GM12891 (cell line): ENCODE data around the gene NANOS3.
A peak's percentile ranks its signal among the peaks of the same experiment; 100 is the strongest.

Source experiments
- DNase-seq: peaks from one replicate; pipeline ENCODE4 v3.0.0; 2011; ENCODE audit warnings: low spot score; ENCODE audit not compliant: insufficient read length
- FAIRE-seq: peaks from 2 replicates; lab custom pipeline; 2011; peaks lifted over from hg19 to GRCh38; lab: Jason Lieb, UNC
- PAX5 ChIP-seq: IDR thresholded peaks from 2 replicates; pipeline ENCODE4 v1.6.1; 2011; ENCODE audit warnings: low read length, moderate library complexity, mild to moderate bottlenecking; ENCODE audit not compliant: insufficient read depth, severe bottlenecking
- POLR2A ChIP-seq: IDR thresholded peaks from 2 replicates; pipeline ENCODE4 v1.6.1; 2011; ENCODE audit warnings: low read depth, low read length, control low read depth
- POLR2AphosphoS5 ChIP-seq: IDR thresholded peaks from 2 replicates; pipeline ENCODE4 v1.6.1; 2011; ENCODE audit warnings: low read depth, low read length, control low read depth
- POU2F2 ChIP-seq: IDR thresholded peaks from 2 replicates; pipeline ENCODE4 v1.6.1; 2011; ENCODE audit warnings: low read depth, mild to moderate bottlenecking, control low read depth, low read length, moderate library complexity
- SPI1 ChIP-seq: IDR thresholded peaks from 2 replicates; pipeline ENCODE4 v1.6.1; 2011; ENCODE audit warnings: low read depth, low read length, control low read depth
- TAF1 ChIP-seq: IDR thresholded peaks from 2 replicates; pipeline ENCODE4 v1.6.1; 2011; ENCODE audit warnings: low read depth, low read length, control low read depth

The NANOS3 gene

DNA sequence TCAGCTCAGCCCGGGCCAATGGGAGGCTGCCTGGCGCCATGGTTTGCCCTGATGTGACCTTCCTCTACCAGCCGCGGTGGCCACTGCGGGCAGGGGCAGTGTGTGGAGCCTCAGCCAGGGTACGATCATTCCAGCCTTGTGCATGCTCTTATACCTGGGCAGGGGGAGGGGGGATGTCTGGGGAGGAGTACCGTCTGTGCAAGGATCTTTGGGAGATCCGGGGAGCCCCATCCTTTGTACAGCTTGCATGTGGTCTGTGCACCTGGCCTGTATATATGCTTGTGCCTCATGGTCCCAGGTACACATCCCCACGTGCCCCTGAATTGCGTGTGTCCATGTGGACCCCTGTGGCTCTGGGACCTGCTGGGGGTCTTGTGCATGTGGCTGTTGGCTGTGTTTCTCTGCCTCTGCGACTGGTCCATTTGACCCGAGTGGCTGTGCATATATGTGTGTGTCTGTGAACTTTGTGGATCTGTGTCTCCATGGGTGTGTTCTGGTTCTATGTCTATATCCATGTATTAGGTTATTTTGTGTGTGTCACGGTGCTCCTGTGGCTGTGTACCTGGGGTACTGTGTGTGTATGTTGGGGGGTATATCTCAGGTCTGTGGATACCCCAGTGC lies 12.8 kb upstream of the NANOS3 start:
- DNase-seq: no peak
- FAIRE-seq: peak; percentile 77
- TF ChIP-seq POLR2AphosphoS5 (no peak), PAX5 (no peak), SPI1 (no peak)

DNA sequence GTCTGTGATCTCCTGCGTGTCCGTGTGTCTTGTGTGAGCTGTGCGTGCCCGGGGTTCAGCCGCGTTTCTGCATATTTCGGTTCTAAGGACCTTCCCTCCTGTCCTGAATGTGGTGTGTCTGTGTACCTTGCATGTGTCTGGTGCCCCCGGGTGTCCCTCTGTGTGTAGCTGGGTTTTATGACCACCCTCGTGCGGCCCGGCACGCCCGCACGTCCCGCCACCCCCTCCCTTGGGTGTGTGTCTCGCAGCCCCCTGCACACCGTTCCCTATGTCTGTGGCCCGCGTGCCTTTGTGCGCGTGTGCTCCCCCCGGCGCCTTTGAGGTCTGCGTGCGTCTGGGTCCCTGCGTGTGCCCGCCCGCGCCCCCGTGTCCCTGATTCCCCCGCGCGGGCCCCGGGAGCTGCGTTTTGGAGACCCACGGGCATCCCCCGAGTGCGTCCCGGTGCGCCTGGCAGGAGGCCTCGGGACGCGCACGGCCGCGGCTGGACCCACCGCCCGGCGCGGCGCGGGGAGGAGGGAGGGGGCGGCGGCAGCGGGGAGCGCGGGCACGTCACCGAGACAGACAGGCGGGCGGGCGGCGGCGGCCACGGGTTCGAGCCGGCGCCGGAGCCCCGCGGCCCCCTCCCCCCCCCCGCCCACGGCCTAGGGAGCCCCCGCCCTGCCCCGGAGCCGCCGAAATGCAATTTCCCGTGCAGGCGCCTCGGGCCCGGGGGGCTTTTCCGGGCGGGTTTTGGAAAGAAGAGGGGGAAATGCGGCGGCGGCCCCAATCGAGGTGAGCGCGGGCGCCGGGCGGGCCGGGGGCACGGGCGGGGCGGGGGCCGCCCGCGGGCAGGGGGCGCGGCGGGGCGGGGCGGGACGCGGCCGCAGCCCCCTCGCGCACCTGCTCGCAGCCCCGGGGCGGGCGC lies 12.0 kb upstream of the NANOS3 start:
- FAIRE-seq (no peak), DNase-seq (no peak)
- TF ChIP-seq TAF1 (no peak), PAX5 (no peak), POU2F2 (no peak), POLR2A (no peak), POLR2AphosphoS5 (no peak), SPI1 (no peak)

DNA sequence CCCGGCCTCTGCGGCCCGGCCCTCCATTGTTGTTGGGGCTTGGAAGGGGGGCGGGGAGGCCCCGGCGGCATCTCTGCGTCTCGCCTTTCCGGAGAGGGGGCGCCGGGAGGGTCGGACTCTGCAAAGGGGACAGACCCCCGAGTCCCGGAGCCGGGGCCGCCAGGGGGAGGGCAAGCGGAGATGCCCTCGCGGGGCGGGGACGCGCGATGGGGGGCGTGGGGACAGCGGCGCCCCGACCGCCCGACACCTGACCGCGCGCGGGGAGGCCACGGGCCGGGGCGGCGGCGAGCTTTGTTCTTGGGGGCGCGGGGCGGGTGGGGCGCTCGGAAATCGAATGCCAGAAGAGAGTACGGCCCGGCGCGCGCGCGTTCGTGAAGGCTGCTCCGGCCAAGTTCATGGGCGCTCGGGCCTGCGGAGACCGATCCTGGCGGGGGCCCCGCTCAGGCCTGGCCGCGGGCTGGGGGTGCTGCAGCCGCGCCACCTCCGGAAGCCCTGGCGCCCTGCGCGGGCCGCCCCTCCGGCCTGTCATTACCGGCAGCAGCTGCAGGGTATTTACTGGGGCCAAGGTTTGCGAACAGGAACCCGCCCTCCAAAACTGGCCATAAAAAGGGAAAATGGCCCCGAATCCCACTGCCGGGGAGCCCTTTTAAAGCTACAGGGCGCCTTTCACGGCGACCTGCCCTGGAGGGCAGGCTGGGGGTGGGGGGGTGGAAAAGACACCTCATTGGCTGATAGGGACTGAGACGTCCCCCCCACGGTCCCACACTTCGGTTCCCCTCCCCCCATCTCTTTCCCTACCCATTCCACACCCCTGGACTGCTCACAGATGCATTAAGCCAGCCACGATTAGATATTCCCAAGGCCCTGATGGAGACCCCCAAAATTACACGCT lies 11.1 kb upstream of the NANOS3 start:
- peak; percentile 35 for FAIRE-seq
- TF ChIP-seq POLR2AphosphoS5 (no peak), POLR2A (no peak), SPI1 (no peak), TAF1 (no peak), PAX5 (no peak), POU2F2 (no peak)

DNA sequence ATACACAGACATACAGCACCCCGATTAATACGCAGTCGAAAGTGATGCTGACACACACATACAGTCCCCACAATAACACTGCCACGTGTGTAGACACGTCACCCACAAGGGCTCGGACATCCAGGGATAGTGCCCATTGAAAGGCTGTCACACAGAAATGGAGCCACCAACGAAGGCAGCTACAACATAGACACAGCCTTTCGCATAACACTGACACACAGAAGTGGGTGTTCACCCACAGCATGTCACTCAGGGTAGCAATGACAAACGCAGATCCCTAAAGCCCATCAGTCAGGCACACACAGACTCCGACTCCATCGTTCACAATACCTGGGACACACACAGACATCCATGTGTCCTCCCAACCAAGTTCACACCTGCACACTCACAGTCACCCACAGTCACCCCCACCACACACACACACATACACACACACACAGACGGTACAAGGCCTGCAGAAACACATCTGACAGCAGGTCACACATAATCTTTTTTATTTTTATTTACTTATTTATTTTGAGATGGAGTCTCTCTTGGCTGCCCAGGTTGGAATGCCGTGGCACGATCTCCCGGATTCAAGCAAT lies 10.4 kb upstream of the NANOS3 start:
- peak; percentile 86 for FAIRE-seq
- TF ChIP-seq TAF1: no peak
- no peak for TF ChIP-seq POLR2AphosphoS5
- DNase-seq: no peak

More for the DNA sequence above, 11.1 kb upstream of the NANOS3 start:
- DNase-seq: no peak

DNA sequence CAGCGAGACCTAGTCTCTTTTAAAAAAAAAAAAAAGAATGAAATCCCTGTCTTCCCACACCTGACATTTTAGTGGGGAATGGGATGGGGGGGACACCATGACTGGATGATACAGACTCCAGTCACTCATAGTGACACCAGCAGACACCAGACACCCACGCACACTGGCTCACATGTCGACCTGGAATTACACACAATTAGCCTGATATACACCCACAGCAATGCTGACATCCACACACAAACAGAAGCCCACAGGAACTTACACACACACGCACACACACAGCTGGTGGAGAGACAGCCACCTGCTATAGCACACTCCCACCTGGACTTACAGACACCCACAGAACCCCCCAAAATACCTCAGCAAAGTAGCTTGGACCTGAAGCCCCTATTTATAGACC lies 8.3 kb upstream of the NANOS3 start:
- FAIRE-seq (peak; percentile 26), DNase-seq (no peak)
- no peak for TF ChIP-seq PAX5
- no peak for TF ChIP-seq POU2F2
- no peak for TF ChIP-seq TAF1
- no peak for TF ChIP-seq SPI1
- no peak for TF ChIP-seq POLR2AphosphoS5
- no peak for TF ChIP-seq POLR2A

DNA sequence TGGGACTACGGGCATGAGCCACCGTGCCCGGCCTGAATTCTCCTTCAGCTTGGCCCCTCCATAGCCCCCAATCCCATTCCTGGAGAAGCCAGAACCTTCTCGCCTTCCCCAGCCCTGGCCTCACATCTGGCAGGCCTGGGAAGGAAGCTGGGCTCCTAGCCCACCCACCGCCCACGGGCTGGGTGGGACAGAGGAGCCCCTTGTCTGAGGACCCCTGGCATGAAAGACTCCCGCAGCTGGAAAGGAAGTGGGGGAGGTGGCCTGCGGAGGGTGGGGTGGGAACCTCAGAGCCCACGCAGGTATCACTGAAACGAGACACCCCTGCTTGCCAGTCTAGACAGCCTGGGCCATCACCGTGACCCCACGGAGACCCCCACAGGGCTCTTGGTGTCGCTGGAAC lies 7.7 kb upstream of the NANOS3 start:
- TF ChIP-seq POLR2A: no peak
- TF ChIP-seq POU2F2: no peak
- no peak for TF ChIP-seq SPI1
- no peak for TF ChIP-seq POLR2AphosphoS5
- no peak for TF ChIP-seq PAX5
- TF ChIP-seq TAF1: no peak
- FAIRE-seq (no peak), DNase-seq (no peak)

DNA sequence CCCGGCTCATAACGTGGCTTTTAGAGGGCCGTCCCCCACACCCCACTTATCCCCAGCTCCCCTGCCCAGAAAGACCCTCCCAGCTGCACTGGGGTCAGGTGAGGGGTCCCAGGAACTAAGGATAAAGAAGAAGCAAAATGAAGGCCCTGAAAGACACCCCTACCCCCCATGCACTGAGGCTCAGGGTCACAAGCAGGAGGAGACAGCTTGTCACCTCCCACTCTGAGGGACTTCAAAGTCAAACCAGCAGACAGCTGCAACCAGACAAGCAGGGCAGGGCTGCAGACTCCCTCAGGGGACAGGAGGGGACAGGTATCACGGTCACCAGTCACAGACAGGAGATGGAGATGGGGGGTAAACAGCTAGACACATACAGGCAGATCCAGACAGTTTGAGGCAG lies 6.1 kb upstream of the NANOS3 start:
- DNase-seq (no peak), FAIRE-seq (no peak)
- TF ChIP-seq POLR2AphosphoS5 (no peak), TAF1 (no peak), SPI1 (no peak), PAX5 (no peak), POU2F2 (no peak), POLR2A (no peak)

DNA sequence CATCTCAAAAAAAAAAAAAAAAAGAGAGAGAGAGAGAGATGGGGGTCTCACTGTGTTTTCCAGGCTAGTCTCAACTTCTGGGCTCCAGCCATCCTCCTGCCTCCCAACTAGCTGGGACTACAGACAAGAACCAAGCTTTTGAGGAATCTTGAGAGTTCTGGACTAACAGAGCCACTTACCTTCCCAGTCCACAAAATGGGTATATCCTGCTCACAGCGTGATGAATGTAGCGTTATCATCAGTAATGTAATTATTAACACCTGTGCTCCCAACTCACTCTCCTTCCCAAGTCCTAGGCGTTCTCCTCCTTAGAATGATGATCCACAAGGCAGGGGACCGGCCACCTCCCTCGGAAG lies 4.6 kb upstream of the NANOS3 start:
- TF ChIP-seq POU2F2 (no peak), POLR2AphosphoS5 (no peak), PAX5 (no peak), TAF1 (no peak), POLR2A (no peak), SPI1 (no peak)
- no peak for FAIRE-seq
- DNase-seq: no peak

DNA sequence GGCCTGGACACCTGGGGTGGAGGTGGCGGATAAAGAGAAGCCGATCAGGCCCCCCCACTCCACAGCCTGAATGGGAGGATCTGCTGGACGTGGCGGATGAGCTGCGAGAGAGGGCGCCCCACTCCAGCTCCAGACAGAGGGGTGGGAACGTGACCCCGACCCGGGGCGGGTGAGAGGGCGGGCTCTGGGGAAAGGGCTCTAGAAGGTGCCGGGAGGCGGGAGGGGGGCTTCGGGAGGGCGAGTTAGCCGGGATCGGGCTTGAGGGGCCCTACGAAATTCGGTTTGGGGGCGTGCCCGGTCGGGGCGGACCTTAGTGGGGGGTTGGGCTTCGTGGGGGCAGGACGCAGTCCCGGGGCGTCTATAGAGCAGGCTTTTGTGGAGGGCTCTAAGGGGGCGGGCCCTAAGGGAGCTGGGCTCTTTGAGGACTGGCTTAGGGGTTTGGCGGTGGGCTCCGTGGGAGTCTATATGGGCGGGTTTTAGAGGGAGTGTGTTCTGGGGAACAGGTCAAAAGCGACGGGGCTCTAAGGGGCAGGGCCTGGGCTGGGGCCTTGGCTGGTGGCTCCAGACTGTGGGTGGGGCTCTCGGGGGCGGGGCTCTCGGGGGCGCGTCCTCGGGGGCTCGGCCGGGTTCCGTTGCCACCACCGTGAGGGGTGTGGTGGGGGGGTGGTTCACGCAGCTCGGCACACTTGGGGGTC lies 4.1 kb upstream of the NANOS3 start:
- TF ChIP-seq POLR2AphosphoS5 (no peak), SPI1 (no peak), POU2F2 (no peak), PAX5 (no peak), TAF1 (no peak), POLR2A (no peak)
- DNase-seq (peak; percentile 65), FAIRE-seq (peak; percentile 28)
